LoVo (cell line): Measurements from ENCODE around the gene ST6GALNAC3.
A peak's percentile ranks its signal among the peaks of the same experiment; 100 is the strongest.

Experiments
- DNase-seq: peaks from one replicate; pipeline ENCODE4 v3.0.0-alpha.2; 2016; ENCODE audit warnings: low spot score

The ST6GALNAC3 gene

DNA sequence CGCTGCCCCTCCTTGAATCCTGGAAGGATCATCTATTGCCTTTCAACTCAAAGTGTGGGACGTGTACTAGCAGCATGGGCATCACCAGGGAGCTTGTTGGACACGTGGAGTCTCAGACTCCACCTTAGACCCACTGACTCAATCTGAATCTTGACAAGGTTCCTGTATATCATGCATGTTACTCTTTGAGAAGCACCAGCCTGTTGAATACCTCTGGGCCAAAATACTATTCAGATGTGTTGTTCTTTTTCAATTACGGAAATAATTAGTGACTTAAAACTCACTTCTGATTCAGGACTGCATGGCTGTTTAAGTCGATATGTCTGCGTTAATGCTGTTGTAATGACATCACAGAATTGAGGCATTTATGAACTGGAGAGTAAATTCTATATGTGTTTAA, 70.8 kb downstream of the ST6GALNAC3 start:
- no peak for DNase-seq

DNA sequence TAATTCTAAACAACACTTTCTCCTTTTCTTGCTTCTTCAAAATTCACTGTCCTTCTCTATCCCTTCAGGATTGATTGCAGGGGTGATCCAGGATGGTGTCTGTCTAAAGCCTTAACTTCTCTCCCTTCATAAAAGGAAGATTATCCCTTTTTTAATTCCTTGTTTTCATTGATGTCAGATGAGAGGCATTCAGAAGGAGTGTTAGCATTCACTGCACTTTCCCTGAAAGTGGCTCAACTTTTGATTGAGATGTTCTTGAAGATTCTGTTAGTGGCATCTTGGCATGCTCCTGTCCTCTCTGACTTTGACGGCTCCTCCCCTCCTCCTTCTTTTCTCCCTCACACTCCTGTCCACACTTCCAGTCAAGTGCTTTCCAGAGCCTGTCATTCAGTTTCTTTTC, 71.6 kb downstream of the ST6GALNAC3 start:
- DNase-seq = no peak

DNA sequence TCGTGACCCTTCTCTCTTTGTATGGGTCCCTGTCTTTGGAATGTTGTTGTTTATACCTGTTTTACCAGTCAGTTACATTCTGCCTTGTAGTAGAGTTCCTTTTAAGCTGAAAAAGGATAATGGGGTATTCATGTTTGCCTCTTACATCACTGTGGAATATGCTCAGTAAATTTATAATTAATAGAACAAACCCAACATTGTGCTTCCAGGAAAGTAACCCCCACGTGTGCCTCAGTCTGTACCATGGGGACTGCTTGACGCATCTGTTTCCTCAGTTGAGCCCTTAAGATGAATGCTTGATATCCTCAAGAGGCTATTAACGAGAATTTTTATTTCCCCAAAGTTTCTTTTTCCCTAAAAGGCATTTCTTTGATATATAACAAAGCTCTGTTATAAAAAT, 73.4 kb downstream of the ST6GALNAC3 start:
- DNase-seq = no peak

DNA sequence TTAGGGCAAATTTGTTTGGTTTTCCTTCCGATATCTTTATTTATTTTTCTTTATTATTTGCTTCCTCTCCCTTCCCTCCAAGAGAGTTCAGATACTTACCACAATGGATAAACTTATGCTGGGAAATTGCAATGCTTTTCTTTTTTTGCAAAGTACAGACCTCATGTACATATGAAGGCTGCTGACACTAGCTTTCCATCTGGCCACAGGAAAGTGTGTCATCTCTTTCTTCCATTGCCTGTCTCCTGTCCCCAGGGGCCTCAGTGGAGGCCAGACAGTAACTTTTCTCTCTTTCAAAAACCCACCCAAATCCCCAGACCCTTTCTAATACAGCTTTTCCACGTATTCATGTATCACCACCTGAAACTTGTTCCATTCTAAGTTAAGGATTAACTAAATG, 73.9 kb downstream of the ST6GALNAC3 start:
- DNase-seq = no peak

DNA sequence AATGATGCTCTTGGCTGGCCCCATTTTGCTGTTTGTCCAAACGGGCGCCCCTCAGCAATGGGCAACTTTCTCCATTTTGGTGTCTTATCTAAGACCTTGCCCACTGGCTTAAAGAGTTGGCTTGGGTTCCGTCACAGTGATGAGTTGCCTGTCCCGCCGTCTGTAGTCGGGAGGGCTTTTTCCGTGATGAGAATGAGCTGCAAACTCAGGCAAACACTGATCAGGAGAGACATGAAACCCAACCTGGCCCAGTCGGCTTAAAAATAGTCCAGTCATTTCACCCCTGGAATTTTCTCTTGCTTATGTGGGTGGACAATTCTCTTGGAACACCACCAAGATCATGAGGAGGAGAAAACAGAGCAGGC, 79.3 kb downstream of the ST6GALNAC3 start:
- no peak for DNase-seq

DNA sequence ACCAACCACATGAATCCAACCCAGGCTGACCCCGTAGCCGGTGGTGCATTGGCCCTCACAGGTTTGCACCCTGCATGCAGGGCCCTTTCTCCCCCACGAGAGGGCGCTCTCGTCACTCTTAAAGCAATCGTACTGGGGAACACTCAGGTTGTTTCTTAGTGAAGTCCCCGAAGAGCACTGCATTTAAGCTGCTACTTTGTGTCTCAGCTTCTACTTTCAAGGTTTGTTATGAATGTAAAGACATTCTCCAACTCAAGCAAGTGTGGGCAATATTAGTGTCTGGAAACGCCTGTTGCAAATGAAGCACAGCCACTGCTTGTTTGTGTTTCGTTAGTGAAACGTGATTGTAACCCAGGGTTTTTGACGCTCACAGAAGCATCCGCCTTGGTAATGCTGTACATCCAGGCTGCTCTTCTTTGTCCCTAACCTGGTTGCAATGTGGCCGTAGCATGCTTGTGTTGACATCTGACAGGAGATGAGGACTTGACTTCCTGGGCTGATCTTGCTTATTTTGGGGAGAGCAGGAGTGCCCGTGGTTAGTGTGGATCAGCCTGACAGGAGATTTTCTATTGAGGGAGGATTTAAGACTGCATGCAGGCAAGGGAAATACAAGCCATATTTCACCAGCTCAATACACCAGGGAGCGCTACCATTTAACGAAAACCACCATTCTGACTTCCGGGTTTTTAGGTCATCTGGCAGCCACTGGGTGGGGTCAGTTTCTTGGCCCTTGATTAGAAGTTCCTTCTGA, 79.8 kb downstream of the ST6GALNAC3 start:
- DNase-seq = peak; percentile 58

DNA sequence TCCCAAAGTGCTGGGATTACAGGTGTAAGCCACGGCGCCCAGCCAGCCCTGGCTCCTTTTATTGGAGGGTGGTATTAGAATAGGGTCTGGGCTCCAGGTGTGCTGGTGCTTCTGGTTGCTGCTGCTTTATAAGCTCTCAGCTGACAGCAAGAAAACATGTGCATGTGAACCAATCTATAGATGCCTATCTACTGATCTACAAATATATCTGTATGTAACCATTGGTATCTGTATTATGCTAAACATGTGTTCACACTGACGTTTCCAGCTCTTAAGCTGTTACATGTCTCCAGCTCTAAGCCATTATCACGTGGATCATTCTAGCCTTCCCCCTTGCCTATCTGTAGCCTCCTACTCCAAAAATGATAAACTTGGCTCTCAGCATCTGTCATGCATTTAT, 82.4 kb downstream of the ST6GALNAC3 start:
- no peak for DNase-seq

DNA sequence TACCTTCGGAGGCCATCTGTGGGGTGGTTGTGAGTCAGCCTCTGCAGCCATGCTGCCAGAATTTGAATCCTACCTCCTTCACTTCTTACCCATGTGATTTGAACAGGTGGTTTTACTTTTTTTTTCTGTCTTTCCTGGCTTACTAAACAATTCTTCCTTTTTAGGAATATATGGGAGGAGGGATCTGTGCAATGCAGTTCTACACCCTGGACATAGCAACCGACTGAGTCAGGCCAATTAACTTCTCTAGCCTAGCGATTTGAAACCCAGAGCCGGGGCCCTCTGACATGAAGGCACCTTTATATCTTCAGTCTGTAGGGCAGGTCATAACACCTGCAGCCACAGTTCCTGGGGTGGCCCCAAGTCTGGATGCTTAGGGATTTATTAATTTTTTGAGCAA, 83.6 kb downstream of the ST6GALNAC3 start:
- peak; percentile 38 for DNase-seq

DNA sequence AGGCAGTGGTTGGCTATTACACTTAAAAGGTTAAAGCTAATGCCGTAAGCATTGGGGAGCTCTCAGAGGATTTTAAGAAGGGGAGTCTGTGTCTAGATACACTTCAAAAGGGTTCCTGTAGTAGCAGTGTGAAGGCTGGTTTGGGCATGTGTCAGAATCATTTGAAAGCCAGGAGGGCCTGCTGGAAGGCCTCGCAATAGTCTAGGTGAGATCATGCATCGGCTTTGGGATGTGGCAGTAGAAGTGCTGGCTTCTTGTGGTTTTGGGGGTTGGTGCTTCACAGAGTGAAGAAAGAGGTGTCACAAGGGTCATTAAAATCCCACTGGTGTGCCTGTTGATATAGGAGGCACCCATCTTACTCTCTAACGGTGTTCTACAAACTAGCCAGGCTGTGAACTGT, 85.7 kb downstream of the ST6GALNAC3 start:
- no peak for DNase-seq

DNA sequence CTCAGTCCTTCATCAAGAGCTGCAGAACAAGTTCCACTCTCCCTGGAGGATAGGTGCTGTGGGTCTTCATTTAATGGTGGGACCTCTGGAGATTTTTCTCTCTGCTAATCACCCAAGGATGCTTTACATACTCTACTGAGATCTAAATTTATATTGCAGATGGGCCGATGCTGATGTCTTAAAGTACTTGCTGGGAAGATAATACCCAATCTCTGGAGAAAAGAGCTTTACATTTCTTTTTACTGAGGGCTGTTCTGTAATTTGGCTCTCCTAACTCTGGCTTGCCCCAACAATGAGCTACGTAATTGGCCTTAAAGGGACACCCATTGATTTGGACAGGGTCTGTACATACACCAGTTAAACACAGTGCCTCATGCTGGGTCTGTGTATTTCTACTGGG, 86.9 kb downstream of the ST6GALNAC3 start:
- DNase-seq = no peak

DNA sequence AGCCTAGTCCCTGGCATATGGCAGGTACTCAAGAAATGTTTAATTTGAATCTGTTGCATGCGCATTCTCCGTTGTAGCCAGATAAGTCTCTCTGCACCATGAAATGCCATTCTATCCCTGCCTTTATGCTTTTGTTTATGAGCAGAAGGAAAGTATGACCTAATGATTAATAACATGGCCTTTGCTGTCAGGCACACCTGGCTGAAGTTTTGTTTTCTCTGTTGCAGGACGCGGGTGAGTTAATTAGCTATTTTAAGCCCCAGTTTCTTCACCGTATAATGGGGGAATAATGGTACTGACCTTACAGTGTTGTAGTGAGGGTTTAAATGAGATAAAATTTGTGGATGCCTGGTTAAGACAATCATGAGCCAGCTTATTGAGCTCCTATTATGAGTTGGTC, 87.7 kb downstream of the ST6GALNAC3 start:
- no peak for DNase-seq

DNA sequence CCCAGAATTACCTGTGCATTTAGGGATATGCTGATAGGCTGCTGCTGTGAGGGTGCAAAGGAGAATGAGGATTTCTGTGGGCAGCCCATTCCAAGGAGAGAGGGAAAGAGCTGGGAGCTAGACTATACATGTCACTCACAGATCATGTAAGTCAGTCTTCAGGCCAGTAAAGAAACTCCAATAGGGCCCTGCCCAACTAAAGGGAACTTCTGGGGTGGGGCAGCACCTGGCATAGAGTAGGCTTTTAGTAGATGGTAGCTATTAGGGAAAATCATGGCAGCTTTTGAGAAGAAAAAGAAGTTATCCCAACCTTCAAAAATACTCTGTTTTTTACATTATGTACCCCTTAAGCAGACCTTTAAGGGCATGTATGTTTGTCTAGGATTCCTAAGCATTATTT, 89.6 kb downstream of the ST6GALNAC3 start:
- DNase-seq = no peak

DNA sequence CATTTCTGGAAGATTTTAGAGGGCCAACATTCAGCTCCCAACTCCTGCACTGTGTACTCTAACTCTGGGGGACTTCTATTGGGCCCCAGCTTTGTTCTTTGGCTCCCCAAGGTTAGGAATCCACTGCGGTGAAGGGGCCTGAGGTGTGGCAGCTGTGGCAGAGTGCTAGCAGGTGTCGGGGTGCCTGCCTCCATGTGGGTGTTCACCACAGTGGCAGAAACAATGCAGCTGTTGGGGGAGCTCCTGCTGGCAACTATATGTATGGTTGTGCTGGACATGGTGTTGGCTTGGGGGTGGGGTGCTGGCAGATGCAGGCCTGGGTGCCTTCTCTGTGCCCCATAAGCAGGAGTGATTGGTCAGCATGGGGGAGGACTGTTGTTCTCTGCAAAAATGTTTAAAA, 95.5 kb downstream of the ST6GALNAC3 start:
- no peak for DNase-seq

DNA sequence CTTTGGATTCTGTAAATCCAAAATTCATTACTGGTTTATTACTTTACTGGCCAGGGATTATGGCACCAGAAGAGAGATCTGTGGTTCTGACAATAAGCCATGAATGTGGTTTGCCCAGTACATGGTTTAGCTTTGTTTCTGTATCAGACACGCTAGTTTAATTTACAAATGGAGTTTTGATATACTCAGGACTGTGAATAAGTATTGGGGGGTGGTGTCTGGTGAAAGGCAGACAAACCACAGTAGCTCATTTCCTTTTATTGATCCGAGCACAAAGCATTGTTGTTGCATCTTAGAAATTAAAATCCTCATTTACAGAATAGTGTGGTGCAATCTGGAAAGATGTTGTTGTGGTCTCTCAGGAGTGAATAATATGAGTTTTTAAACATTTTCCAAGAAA, 96.0 kb downstream of the ST6GALNAC3 start:
- DNase-seq = no peak

DNA sequence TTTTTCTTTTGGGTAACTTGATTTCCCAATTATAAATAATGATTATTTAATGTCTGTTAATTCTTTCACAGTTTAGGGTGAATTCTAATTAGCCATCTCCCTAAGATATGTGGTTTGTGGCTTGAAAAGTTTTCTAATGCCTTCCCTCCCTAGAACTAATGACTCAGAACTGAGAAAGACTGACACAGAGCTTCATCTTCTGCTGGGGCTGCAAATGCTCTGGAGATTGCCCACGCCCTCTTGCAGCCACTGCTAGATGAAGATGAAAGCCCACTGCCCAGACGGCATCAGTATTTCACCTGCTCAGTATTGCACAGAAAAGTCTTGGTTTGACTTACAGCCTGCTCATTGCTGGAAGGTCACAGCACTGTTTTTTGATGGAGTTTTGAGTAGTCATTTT, 101.5 kb downstream of the ST6GALNAC3 start:
- DNase-seq = no peak

DNA sequence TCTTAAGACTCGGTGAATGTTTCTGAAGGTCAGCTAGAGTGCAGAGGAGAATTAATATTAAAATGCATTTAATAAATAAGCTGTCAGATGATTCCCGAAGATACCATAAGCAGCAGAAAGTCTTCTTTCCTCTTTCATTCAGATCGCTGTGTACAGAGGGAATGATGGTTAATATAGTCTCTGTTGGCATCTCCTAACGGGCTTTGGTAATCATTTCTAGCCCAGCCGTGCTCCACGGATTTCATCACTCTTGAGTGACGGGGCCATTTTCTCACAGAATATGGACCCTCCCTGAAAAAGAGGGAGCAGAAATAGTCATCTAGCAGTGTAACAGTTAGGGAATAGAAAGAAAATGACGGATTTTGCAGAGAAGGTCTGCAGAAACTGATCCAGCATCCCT, 103.1 kb downstream of the ST6GALNAC3 start:
- no peak for DNase-seq

DNA sequence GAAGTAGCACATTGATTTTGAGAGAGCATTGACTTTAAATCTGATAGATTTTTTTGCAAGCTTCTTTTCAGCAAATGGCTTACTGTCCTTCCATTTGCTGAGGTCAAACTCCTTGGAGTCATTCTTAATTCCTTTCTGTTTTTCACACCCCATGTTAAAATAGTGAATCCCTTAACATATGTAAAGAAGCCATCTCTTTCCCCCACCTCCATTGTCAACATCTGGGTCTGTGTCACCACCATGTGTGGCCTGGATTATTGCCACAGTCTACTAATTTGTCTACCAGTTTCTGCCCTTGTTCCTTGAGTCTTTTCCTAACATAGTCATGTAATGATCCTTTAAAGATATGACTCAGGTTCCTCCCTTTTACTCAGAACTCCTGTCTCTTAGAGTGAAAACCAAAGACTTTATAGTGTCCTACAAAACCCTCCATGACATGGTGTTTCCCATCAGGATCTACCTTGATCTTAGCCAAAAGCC, 104.7 kb downstream of the ST6GALNAC3 start:
- no peak for DNase-seq

DNA sequence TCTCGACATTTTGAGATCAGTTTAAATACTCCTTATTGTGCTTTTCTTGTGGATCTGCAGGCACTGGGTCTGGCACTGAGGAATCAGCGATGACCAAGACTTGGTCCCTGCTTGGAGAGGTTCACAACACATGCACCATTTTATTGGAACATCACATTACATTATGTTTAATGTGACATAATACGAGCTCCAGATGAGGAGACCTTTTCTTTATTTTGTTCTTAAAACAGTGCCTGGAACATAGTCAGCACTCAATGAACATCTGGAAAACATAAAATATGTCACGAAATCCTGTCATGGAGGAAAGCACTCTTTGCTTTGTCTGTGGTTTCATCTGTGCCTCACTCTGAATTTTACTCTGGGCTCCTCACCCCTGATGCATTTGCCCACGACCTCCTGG, 110.7 kb downstream of the ST6GALNAC3 start:
- DNase-seq = no peak

DNA sequence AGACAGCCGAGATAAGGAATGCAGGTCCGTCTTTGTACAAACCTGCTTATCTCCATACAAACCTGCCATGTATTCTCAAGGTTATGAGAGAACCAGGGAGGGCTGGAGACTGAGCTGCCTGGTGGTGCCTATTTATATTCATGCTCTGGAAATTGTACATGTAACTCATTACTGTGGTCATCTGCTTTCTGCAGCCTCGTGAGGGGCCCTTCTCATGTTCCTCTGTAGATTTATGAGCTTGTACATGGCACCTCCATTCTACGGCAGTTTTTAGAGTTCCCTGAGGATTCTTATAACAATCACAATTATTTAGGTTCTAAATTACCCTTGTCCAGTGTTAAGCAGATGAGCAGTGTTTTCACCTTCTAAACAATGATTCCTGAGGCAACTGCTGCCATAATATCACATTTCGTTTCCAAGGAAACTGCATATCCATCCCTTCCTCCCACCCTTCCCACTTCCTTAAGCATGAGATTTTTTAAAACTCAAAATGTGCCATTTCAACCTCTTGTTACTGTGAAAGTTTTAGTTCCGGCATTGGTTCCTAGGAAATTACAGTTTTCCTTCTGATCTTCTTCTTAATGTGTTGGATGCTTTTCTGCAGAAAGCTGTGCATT, 112.1 kb downstream of the ST6GALNAC3 start:
- no peak for DNase-seq

DNA sequence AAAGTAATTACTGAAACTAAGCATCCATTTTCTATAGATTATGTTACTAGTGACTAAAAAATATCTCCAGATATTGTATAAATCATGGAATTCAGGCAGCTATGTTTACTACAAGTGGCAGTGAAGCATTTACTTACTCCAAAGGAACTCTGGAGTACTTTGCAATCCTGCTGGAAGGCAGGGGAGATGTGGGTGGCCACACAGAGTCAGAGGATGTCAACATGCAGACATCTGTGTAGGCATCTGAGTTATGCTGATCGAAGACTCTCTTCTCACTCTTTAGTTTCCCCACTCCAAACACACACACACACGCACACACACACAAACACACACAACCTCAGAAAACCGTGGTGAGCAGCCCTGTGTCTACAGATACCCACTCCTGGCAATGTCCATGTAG, 112.9 kb downstream of the ST6GALNAC3 start:
- DNase-seq = no peak

DNA sequence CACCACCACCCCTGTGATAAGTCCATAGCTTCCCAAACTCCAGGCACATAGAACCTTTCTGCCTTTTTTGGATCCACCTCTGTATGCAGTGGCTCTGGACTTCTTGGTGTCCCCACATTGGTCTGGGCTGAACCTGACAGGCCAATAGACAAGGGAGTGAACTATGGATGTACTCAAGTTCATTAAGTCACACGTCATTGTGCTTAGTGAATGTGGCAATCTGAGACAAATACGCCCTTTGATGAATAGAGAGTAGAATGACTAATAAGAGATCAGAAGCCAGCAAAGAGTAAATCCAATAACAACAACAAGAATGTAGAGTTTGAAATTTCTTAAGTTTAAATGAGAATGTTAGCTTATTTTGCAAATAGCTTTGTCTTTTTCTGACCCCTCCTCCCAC, 114.8 kb downstream of the ST6GALNAC3 start:
- no peak for DNase-seq

DNA sequence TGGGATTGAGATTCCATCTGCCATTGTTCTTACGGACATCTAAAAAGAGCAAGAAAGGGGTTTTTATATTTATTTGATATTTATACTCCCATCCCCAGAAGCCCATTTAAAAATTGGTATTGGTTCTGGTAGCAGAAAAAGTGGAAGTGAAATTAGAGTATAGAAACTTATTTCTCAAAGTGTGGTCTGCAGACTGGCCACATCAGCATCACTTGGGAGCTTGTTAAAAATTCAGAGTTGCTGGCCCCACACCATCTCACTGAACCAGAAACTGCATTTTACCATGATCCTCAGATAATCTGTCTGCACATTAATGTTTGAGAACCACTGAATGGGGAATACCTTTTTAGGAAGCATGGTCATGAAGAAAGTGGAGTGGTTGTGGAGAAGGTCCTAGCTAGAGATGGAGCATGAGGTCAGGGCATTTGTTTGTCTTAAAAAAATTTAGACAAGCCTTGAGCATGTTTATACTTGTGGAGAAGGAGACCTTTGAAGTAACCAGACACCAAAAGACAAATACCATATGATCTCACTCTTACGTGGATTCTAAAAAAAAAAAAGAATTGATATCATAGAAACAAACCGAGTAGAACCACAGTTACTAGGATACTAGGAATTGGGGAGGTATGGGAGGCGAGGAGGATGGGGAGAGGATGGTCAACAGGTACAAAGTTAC, 116.3 kb downstream of the ST6GALNAC3 start:
- DNase-seq = no peak

DNA sequence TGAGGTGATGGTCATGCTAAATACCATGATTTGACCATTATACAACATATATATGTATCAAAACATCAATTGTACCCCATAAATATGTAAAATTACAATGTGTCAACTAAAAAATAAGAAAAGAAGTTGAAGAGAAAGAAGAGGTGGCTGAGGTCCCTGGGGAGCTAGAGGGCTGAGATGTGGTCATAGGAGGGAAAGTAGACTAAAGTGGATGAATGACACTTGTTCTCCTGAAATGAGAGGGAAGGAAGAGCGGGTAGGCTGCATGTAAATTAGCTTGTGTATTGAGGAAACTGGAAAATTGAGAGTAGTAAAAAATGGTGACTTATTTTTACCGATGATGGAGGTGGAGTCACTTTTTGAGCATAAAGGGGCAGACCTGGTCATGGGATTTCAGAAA, 117.0 kb downstream of the ST6GALNAC3 start:
- DNase-seq = no peak
